HEK293 (cell line): ENCODE results near the gene L3HYPDH.
A peak's percentile ranks its signal among the peaks of the same experiment; 100 is the strongest.

Source experiments
- CTCF ChIA-PET: fragments of 350-600 bp; formaldehyde crosslinking; extraction: SDS; loops from one replicate; lab custom pipeline; 2021; ENCODE audit warnings: antibody characterized with exemption; lab: Yijun Ruan, JAX
- POLR2A ChIA-PET: fragments of 300-600 bp; formaldehyde crosslinking; extraction: SDS; loops from one replicate; lab custom pipeline; 2020; ENCODE audit warnings: antibody characterized with exemption, inconsistent platforms; lab: Yijun Ruan, JAX
- H3K27ac ChIP-seq: fragments of 200-500 bp; sonication (Bioruptor generic); 2 replicates; pipeline ENCODE4 v1.5.1; 2014; ENCODE audit warnings: low read depth, low read length, control low read depth, inconsistent platforms; ENCODE audit errors: extremely low read depth
- H3K36me3 ChIP-seq, 2 experiments: fragments of 200-500 bp in 1 of 2; sonication (Bioruptor generic) in 1 of 2; 1 replicate in 1 of 2; 2 replicates in 1 of 2; pipeline ENCODE4 v1.5.1; 2014 to 2017; ENCODE audit warnings: inconsistent platforms in 2 of 2, low read length in 2 of 2; ENCODE audit not compliant: control insufficient read depth in 2 of 2, insufficient read depth in 1 of 2
- H3K4me1 ChIP-seq: fragments of 200-500 bp; sonication (Bioruptor generic); 2 replicates; pipeline ENCODE4 v1.5.1; 2014; ENCODE audit warnings: mild to moderate bottlenecking, low read length, inconsistent platforms; ENCODE audit not compliant: control insufficient read depth, insufficient read depth
- H3K4me3 ChIP-seq: 2 replicates; pipeline ENCODE4 v1.5.1; 2011; ENCODE audit warnings: low read depth, mild to moderate bottlenecking, control low read depth, low read length, moderate library complexity
- H3K9me3 ChIP-seq: fragments of 200-500 bp; sonication (Bioruptor generic); 2 replicates; pipeline ENCODE4 v1.5.1; 2014; ENCODE audit warnings: low read depth, low read length, inconsistent platforms; ENCODE audit not compliant: control insufficient read depth, insufficient read depth
- BCL11A ChIP-seq: fragments of 450-650 bp; formaldehyde crosslinking; IDR thresholded peaks from 2 replicates; pipeline ENCODE4 v1.5.1; 2016; ENCODE audit warnings: low read depth, missing biosample characterization, missing genetic modification characterization
- CTCF ChIP-seq: fragments of 450-650 bp; formaldehyde crosslinking; IDR thresholded peaks from 2 replicates; pipeline ENCODE4 v1.5.1; 2016; ENCODE audit warnings: missing biosample characterization, missing genetic modification characterization
- INSM2 ChIP-seq: fragments of 450-650 bp; formaldehyde crosslinking; IDR thresholded peaks from 2 replicates; pipeline ENCODE4 v1.5.1; 2016; ENCODE audit warnings: missing biosample characterization, missing genetic modification characterization
- KLF8 ChIP-seq: fragments of 450-650 bp; formaldehyde crosslinking; IDR thresholded peaks from 2 replicates; pipeline ENCODE4 v1.5.1; 2016; ENCODE audit warnings: missing biosample characterization, missing genetic modification characterization
- PRDM1 ChIP-seq: fragments of 450-650 bp; formaldehyde crosslinking; IDR thresholded peaks from 2 replicates; pipeline ENCODE4; 2016; ENCODE audit warnings: missing biosample characterization, missing genetic modification characterization
- PRDM4 ChIP-seq: fragments of 450-650 bp; formaldehyde crosslinking; IDR thresholded peaks from 2 replicates; pipeline ENCODE4 v1.5.1; 2017; ENCODE audit warnings: missing biosample characterization, missing genetic modification characterization
- TCF7L2 ChIP-seq: IDR thresholded peaks from 2 replicates; pipeline ENCODE4 v1.6.1; 2011; ENCODE audit warnings: low read depth, mild to moderate bottlenecking, inconsistent platforms, low read length, moderate library complexity, borderline replicate concordance
- YY2 ChIP-seq: fragments of 450-650 bp; formaldehyde crosslinking; IDR thresholded peaks from 2 replicates; pipeline ENCODE4 v1.5.1; 2016; ENCODE audit warnings: missing biosample characterization, missing genetic modification characterization
- ZBTB17 ChIP-seq: fragments of 450-650 bp; formaldehyde crosslinking; IDR thresholded peaks from 2 replicates; pipeline ENCODE4 v1.5.1; 2016; ENCODE audit warnings: missing biosample characterization, missing genetic modification characterization
- ZBTB21 ChIP-seq: fragments of 450-650 bp; formaldehyde crosslinking; IDR thresholded peaks from 2 replicates; pipeline ENCODE4 v1.5.1; 2017; ENCODE audit warnings: missing biosample characterization, missing genetic modification characterization
- ZBTB26 ChIP-seq: fragments of 450-650 bp; formaldehyde crosslinking; optimal IDR thresholded peaks from 2 replicates; pipeline ENCODE3; 2016; ENCODE audit warnings: missing biosample characterization, mild to moderate bottlenecking, missing genetic modification characterization
- ZIC2 ChIP-seq: fragments of 450-650 bp; formaldehyde crosslinking; IDR thresholded peaks from 2 replicates; pipeline ENCODE4 v1.5.1; 2016; ENCODE audit warnings: missing biosample characterization, missing genetic modification characterization
- ZNF112 ChIP-seq: fragments of 450-650 bp; formaldehyde crosslinking; IDR thresholded peaks from 2 replicates; pipeline ENCODE4 v1.5.0; 2017; ENCODE audit warnings: missing biosample characterization, missing genetic modification characterization
- ZNF274 ChIP-seq, 2 experiments: fragments of 200-500 bp in 1 of 2; fragments of 450-650 bp in 1 of 2; sonication (Bioruptor generic) in 1 of 2; formaldehyde crosslinking in 1 of 2; IDR thresholded peaks; 2 replicates each; pipeline versions ENCODE4 v1.5.1 to v1.6.1; 2014 to 2016; ENCODE audit warnings: borderline replicate concordance in 1 of 2, inconsistent platforms in 1 of 2, low read length in 1 of 2, missing biosample characterization in 1 of 2, missing genetic modification characterization in 1 of 2
- ZNF335 ChIP-seq: fragments of 450-650 bp; formaldehyde crosslinking; conservative IDR thresholded peaks from 2 replicates; pipeline ENCODE4 v1.5.1; 2016; ENCODE audit warnings: missing biosample characterization, missing genetic modification characterization
- ZNF416 ChIP-seq: fragments of 450-650 bp; formaldehyde crosslinking; IDR thresholded peaks from 2 replicates; pipeline ENCODE4 v1.5.1; 2016; ENCODE audit warnings: missing biosample characterization, missing genetic modification characterization
- ZNF426 ChIP-seq: fragments of 450-650 bp; formaldehyde crosslinking; IDR thresholded peaks from 2 replicates; pipeline ENCODE4 v1.5.1; 2017; ENCODE audit warnings: missing biosample characterization, missing genetic modification characterization, mild to moderate bottlenecking, inconsistent platforms, moderate library complexity
- ZNF449 ChIP-seq: fragments of 450-650 bp; formaldehyde crosslinking; IDR thresholded peaks from 2 replicates; pipeline ENCODE4 v1.5.1; 2017; ENCODE audit warnings: missing biosample characterization, mild to moderate bottlenecking, missing genetic modification characterization, moderate library complexity
- ZNF48 ChIP-seq: fragments of 450-650 bp; formaldehyde crosslinking; IDR thresholded peaks from 2 replicates; pipeline ENCODE4 v1.5.1; 2016; ENCODE audit warnings: missing biosample characterization, missing genetic modification characterization
- ZNF514 ChIP-seq: fragments of 450-650 bp; formaldehyde crosslinking; IDR thresholded peaks from 2 replicates; pipeline ENCODE4 v1.5.1; 2016; ENCODE audit warnings: missing biosample characterization, missing genetic modification characterization
- ZNF561 ChIP-seq: fragments of 450-650 bp; IDR thresholded peaks from 2 replicates; pipeline ENCODE4 v1.5.1; 2018; ENCODE audit warnings: missing biosample characterization, missing genetic modification characterization, borderline replicate concordance
- ZNF600 ChIP-seq: fragments of 450-650 bp; formaldehyde crosslinking; IDR thresholded peaks from 2 replicates; pipeline ENCODE4 v1.5.1; 2016; ENCODE audit warnings: missing biosample characterization, missing genetic modification characterization
- ZNF654 ChIP-seq: fragments of 450-650 bp; formaldehyde crosslinking; IDR thresholded peaks from 2 replicates; pipeline ENCODE4 v1.5.1; 2016; ENCODE audit warnings: low read depth, missing biosample characterization, missing genetic modification characterization
- ZNF704 ChIP-seq: fragments of 450-650 bp; formaldehyde crosslinking; IDR thresholded peaks from 2 replicates; pipeline ENCODE4 v1.5.1; 2016; ENCODE audit warnings: missing biosample characterization, missing genetic modification characterization
- ZNF747 ChIP-seq: fragments of 450-650 bp; formaldehyde crosslinking; IDR thresholded peaks from 2 replicates; pipeline ENCODE4 v1.5.1; 2016; ENCODE audit warnings: missing biosample characterization, missing genetic modification characterization
- ZNF768 ChIP-seq: fragments of 450-650 bp; formaldehyde crosslinking; IDR thresholded peaks from 2 replicates; pipeline ENCODE4 v1.5.1; 2018; ENCODE audit warnings: missing biosample characterization, mild to moderate bottlenecking, missing genetic modification characterization

L3HYPDH gene

GRCh38 chr14:59511916-59512575, 27.8 kb upstream of the L3HYPDH start:
- H3K27ac ChIP-seq, result no peak overlapping the region
- no peaks in the 10 kb centered on the region; the same call in 1 of the 2 replicates for H3K4me1 ChIP-seq
- POLR2A ChIA-PET, result no interaction called here
- H3K36me3 ChIP-seq, result no peaks in the 10 kb centered on the region
- no peaks in the 10 kb centered on the region for H3K9me3 ChIP-seq
- H3K4me3 ChIP-seq, result no peak overlapping the region
- CTCF ChIA-PET, result interaction anchor here (0.6 to 6.9 kb wide), 32 partner anchors 8 to 913 kb away, joined by 3 to 208 read pairs (median 3); partner anchors contain the start of genes CCDC175 and L3HYPDH
- no peak for TF ChIP-seq ZNF416 (tag by site-specific recombination)
- peak; percentile 30; the same call in 1 of the 2 replicates for TF ChIP-seq ZNF654 (tag by site-specific recombination)
- no peak for TF ChIP-seq ZNF514 (tag by site-specific recombination)
- no peak for TF ChIP-seq ZNF704 (tag by site-specific recombination)
- no peak for TF ChIP-seq ZNF768 (tag by site-specific recombination)
- TF ChIP-seq ZNF426 (tag by site-specific recombination), result no peak
- TF ChIP-seq ZNF747, result no peak
- no peak for TF ChIP-seq INSM2 (tag by site-specific recombination)
- no peak for TF ChIP-seq ZNF561 (tag by site-specific recombination)
- TF ChIP-seq ZNF274 (IDR thresholded peaks at IDR 0.05; ENCODE audit: low read length), result no peak
- no peak for TF ChIP-seq ZNF274 (tag by site-specific recombination; IDR thresholded peaks at IDR 0.05; ENCODE audit: borderline replicate concordance)
- no peak for TF ChIP-seq TCF7L2
- peak; percentile 45; the same call in 1 of the 2 replicates for TF ChIP-seq PRDM4 (tag by site-specific recombination)
- TF ChIP-seq ZBTB17 (tag by site-specific recombination), result no peak
- no peak for TF ChIP-seq ZNF48 (tag by site-specific recombination)
- no peak for TF ChIP-seq ZBTB26
- TF ChIP-seq ZNF112 (tag by site-specific recombination), result no peak
- TF ChIP-seq ZNF449 (tag by site-specific recombination), result no peak
- TF ChIP-seq BCL11A (tag by site-specific recombination), result no peak
- TF ChIP-seq KLF8 (tag by site-specific recombination), result no peak
- TF ChIP-seq PRDM1 (tag by site-specific recombination), result no peak
- TF ChIP-seq CTCF (tag by site-specific recombination), result peak; percentile 39; the same call in 1 of the 2 replicates
- no peak for TF ChIP-seq ZNF335
- no peak for TF ChIP-seq ZNF600 (tag by site-specific recombination)
- no peak for TF ChIP-seq ZBTB21
- TF ChIP-seq ZIC2 (tag by site-specific recombination), result peak; percentile 23; the same call in 1 of the 2 replicates
- TF ChIP-seq YY2 (tag by site-specific recombination), result no peak
